ENCODE results near the gene SPINT1. TPM values are rescaled to one million over a fixed set of nuclear protein-coding genes. Genes with fewer than 3 reads are reported as not detected.

SPINT1 gene
- total and polyA plus RNA-seq, 2 of the 13 experiments (the other 11 are each of a cell fraction or from before 2014, with no cell fraction given): 0.49 to 2.5 TPM

DNA sequence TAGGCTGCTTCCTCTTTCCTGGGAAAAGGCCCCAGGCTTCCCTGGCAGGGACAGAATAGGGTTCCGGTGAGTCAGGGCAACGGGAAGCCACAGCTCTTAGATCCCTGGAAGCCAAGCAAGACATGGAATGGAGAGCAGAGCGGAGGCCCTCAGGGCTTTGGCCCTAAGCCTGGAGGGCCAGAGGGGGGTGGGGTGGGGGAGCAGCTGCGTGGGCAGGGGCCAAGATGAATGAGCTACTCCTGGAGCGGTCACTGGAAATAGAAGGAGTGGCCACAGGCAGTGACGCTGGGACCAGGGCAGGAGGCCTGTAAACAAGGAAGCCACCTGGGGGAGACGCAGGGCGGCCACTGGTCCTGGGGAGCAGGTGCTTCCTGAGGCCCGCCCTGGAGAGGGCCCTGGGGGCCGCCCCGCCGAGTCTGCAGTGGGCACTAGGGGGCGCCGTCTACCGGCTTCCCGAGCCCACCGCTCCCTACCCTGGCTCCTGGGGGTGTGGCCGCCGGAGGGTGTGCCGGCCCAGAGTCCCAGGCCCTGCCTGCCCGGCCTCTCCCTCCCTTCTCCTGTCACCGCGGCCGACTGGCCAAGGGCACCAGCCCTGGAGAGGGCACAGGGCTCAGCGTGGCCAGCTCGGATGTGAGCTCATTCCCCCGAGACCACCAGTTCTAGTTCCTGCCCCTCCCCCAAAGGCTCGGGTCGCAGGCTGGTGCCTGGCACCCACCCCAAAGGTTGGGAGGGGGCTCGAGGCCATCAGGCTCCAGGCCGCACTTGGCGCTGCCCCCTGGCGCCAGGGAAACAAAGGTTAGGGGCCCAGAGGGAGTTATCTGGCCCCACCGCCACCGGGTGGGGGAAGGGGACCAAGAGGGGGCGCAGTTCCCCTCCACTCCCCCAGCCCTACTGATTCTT is 62.5 kb downstream of the SPINT1 start (continued):
- TF ChIP-seq, protein P1, sequence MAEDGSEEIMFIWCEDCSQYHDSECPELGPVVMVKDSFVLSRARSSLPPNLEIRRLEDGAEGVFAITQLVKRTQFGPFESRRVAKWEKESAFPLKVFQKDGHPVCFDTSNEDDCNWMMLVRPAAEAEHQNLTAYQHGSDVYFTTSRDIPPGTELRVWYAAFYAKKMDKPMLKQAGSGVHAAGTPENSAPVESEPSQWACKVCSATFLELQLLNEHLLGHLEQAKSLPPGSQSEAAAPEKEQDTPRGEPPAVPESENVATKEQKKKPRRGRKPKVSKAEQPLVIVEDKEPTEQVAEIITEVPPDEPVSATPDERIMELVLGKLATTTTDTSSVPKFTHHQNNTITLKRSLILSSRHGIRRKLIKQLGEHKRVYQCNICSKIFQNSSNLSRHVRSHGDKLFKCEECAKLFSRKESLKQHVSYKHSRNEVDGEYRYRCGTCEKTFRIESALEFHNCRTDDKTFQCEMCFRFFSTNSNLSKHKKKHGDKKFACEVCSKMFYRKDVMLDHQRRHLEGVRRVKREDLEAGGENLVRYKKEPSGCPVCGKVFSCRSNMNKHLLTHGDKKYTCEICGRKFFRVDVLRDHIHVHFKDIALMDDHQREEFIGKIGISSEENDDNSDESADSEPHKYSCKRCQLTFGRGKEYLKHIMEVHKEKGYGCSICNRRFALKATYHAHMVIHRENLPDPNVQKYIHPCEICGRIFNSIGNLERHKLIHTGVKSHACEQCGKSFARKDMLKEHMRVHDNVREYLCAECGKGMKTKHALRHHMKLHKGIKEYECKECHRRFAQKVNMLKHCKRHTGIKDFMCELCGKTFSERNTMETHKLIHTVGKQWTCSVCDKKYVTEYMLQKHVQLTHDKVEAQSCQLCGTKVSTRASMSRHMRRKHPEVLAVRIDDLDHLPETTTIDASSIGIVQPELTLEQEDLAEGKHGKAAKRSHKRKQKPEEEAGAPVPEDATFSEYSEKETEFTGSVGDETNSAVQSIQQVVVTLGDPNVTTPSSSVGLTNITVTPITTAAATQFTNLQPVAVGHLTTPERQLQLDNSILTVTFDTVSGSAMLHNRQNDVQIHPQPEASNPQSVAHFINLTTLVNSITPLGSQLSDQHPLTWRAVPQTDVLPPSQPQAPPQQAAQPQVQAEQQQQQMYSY (CRISPR knock-in tag; IDR thresholded peaks at IDR 0.05): no peak
- TF ChIP-seq, protein P2, sequence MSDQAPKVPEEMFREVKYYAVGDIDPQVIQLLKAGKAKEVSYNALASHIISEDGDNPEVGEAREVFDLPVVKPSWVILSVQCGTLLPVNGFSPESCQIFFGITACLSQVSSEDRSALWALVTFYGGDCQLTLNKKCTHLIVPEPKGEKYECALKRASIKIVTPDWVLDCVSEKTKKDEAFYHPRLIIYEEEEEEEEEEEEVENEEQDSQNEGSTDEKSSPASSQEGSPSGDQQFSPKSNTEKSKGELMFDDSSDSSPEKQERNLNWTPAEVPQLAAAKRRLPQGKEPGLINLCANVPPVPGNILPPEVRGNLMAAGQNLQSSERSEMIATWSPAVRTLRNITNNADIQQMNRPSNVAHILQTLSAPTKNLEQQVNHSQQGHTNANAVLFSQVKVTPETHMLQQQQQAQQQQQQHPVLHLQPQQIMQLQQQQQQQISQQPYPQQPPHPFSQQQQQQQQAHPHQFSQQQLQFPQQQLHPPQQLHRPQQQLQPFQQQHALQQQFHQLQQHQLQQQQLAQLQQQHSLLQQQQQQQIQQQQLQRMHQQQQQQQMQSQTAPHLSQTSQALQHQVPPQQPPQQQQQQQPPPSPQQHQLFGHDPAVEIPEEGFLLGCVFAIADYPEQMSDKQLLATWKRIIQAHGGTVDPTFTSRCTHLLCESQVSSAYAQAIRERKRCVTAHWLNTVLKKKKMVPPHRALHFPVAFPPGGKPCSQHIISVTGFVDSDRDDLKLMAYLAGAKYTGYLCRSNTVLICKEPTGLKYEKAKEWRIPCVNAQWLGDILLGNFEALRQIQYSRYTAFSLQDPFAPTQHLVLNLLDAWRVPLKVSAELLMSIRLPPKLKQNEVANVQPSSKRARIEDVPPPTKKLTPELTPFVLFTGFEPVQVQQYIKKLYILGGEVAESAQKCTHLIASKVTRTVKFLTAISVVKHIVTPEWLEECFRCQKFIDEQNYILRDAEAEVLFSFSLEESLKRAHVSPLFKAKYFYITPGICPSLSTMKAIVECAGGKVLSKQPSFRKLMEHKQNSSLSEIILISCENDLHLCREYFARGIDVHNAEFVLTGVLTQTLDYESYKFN (CRISPR knock-in tag; conservative IDR thresholded peaks at IDR 0.05): peak; percentile 16; the same call in 1 of the 2 replicates
- 0 out of 2 replicates have a peak, but pooled peaks have one; percentile 33 for TF ChIP-seq ARNT2 (CRISPR knock-in tag; IDR thresholded peaks at IDR 0.05; ENCODE audit: low read depth)
- TF ChIP-seq ZFX (CRISPR knock-in tag; IDR thresholded peaks at IDR 0.05; ENCODE audit: low read depth): peak; percentile 77
- peak; percentile 76 for TF ChIP-seq HOXA5 (CRISPR knock-in tag; IDR thresholded peaks at IDR 0.05)
- TF ChIP-seq, protein P3, sequence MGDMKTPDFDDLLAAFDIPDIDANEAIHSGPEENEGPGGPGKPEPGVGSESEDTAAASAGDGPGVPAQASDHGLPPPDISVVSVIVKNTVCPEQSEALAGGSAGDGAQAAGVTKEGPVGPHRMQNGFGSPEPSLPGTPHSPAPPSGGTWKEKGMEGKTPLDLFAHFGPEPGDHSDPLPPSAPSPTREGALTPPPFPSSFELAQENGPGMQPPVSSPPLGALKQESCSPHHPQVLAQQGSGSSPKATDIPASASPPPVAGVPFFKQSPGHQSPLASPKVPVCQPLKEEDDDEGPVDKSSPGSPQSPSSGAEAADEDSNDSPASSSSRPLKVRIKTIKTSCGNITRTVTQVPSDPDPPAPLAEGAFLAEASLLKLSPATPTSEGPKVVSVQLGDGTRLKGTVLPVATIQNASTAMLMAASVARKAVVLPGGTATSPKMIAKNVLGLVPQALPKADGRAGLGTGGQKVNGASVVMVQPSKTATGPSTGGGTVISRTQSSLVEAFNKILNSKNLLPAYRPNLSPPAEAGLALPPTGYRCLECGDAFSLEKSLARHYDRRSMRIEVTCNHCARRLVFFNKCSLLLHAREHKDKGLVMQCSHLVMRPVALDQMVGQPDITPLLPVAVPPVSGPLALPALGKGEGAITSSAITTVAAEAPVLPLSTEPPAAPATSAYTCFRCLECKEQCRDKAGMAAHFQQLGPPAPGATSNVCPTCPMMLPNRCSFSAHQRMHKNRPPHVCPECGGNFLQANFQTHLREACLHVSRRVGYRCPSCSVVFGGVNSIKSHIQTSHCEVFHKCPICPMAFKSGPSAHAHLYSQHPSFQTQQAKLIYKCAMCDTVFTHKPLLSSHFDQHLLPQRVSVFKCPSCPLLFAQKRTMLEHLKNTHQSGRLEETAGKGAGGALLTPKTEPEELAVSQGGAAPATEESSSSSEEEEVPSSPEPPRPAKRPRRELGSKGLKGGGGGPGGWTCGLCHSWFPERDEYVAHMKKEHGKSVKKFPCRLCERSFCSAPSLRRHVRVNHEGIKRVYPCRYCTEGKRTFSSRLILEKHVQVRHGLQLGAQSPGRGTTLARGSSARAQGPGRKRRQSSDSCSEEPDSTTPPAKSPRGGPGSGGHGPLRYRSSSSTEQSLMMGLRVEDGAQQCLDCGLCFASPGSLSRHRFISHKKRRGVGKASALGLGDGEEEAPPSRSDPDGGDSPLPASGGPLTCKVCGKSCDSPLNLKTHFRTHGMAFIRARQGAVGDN (CRISPR knock-in tag; IDR thresholded peaks at IDR 0.05): peak; percentile 76
- TF ChIP-seq HDAC1 (CRISPR knock-in tag; IDR thresholded peaks at IDR 0.05): peak; percentile 54; the same call in 1 of the 2 replicates
- TF ChIP-seq TAF1 (CRISPR knock-in tag; IDR thresholded peaks at IDR 0.05): no peak
- no peak for TF ChIP-seq CBFB (CRISPR knock-in tag; IDR thresholded peaks at IDR 0.05)
- TF ChIP-seq, protein P4, sequence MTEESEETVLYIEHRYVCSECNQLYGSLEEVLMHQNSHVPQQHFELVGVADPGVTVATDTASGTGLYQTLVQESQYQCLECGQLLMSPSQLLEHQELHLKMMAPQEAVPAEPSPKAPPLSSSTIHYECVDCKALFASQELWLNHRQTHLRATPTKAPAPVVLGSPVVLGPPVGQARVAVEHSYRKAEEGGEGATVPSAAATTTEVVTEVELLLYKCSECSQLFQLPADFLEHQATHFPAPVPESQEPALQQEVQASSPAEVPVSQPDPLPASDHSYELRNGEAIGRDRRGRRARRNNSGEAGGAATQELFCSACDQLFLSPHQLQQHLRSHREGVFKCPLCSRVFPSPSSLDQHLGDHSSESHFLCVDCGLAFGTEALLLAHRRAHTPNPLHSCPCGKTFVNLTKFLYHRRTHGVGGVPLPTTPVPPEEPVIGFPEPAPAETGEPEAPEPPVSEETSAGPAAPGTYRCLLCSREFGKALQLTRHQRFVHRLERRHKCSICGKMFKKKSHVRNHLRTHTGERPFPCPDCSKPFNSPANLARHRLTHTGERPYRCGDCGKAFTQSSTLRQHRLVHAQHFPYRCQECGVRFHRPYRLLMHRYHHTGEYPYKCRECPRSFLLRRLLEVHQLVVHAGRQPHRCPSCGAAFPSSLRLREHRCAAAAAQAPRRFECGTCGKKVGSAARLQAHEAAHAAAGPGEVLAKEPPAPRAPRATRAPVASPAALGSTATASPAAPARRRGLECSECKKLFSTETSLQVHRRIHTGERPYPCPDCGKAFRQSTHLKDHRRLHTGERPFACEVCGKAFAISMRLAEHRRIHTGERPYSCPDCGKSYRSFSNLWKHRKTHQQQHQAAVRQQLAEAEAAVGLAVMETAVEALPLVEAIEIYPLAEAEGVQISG (CRISPR knock-in tag; IDR thresholded peaks at IDR 0.05): peak; percentile 65; the same call in 1 of the 2 replicates
- TF ChIP-seq SP5 (CRISPR knock-in tag; IDR thresholded peaks at IDR 0.05; ENCODE audit: borderline replicate concordance, low read depth): peak; percentile 63
- TF ChIP-seq KLF9 (CRISPR knock-in tag; IDR thresholded peaks at IDR 0.05; ENCODE audit: low read depth): peak; percentile 99
